DND-41 (cell line): ENCODE results near the gene GLTPD2.

Experiments
- ATAC-seq: fragments of 200-7000 bp; cut with Tn5 transposase; 3 replicates; pipeline ENCODE4 v1.9.1; 2021; ENCODE audit warnings: low read depth; ENCODE audit not compliant: insufficient read depth
- DNase-seq: peaks from one replicate; pipeline ENCODE4 v3.0.0-alpha.2; 2020
- H2AFZ ChIP-seq: 2 replicates; pipeline ENCODE4 v1.6.0; 2012; ENCODE audit warnings: low read depth, low read length
- H3K27ac ChIP-seq: 2 replicates; pipeline ENCODE4 v1.5.1; 2012; ENCODE audit warnings: low read length, inconsistent platforms
- H3K27me3 ChIP-seq: fragments of 200-600 bp; sonication (generic); 2 replicates; pipeline ENCODE4 v1.6.0; 2012; ENCODE audit warnings: low read length, mild to moderate bottlenecking, inconsistent platforms; ENCODE audit not compliant: insufficient read depth, poor library complexity
- H3K36me3 ChIP-seq: 2 replicates; pipeline ENCODE4 v1.5.1; 2012; ENCODE audit warnings: low read length, inconsistent platforms; ENCODE audit not compliant: insufficient read depth
- H3K4me1 ChIP-seq: 2 replicates; pipeline ENCODE4 v1.5.1; 2012; ENCODE audit warnings: mild to moderate bottlenecking, low read length; ENCODE audit not compliant: insufficient read depth
- H3K4me2 ChIP-seq: 2 replicates; pipeline ENCODE4 v1.6.0; 2012; ENCODE audit warnings: mild to moderate bottlenecking, moderate library complexity, low read length, inconsistent platforms; ENCODE audit not compliant: insufficient read depth
- H3K4me3 ChIP-seq, 2 experiments: fragments of 200-600 bp in 1 of 2; shearing (Covaris generic) in 1 of 2; 2 replicates each; pipeline ENCODE4 v1.5.1; 2012 to 2016; ENCODE audit warnings: inconsistent platforms in 2 of 2, low read length in 2 of 2, mild to moderate bottlenecking in 2 of 2, low read depth in 1 of 2, moderate library complexity in 1 of 2
- H3K79me2 ChIP-seq: 2 replicates; pipeline ENCODE4 v1.6.0; 2012; ENCODE audit warnings: low read length, inconsistent platforms; ENCODE audit not compliant: insufficient read depth
- H3K9ac ChIP-seq: 2 replicates; pipeline ENCODE4 v1.6.0; 2012; ENCODE audit warnings: low read depth, mild to moderate bottlenecking, inconsistent platforms, low read length, moderate library complexity
- H3K9me3 ChIP-seq: 2 replicates; pipeline ENCODE4 v1.5.1; 2012; ENCODE audit warnings: low read length, moderate library complexity, mild to moderate bottlenecking, inconsistent platforms; ENCODE audit not compliant: insufficient read depth, severe bottlenecking
- H4K20me1 ChIP-seq: 2 replicates; pipeline ENCODE4 v1.6.0; 2012; ENCODE audit warnings: low read length; ENCODE audit not compliant: insufficient read depth
- EZH2 ChIP-seq: IDR thresholded peaks from 3 replicates; pipeline ENCODE4 v1.6.1; 2012; ENCODE audit warnings: borderline replicate concordance, low read depth, mild to moderate bottlenecking, moderate library complexity, low read length, inconsistent platforms; ENCODE audit not compliant: severe bottlenecking
- TF ChIP-seq, protein P1 (sequence below): IDR thresholded peaks from 2 replicates; pipeline ENCODE4 v1.5.1; 2012; ENCODE audit warnings: borderline replicate concordance, low read length, moderate library complexity, mild to moderate bottlenecking; ENCODE audit not compliant: poor library complexity, severe bottlenecking; ENCODE audit errors: extremely low read depth

Gene GLTPD2

DNA sequence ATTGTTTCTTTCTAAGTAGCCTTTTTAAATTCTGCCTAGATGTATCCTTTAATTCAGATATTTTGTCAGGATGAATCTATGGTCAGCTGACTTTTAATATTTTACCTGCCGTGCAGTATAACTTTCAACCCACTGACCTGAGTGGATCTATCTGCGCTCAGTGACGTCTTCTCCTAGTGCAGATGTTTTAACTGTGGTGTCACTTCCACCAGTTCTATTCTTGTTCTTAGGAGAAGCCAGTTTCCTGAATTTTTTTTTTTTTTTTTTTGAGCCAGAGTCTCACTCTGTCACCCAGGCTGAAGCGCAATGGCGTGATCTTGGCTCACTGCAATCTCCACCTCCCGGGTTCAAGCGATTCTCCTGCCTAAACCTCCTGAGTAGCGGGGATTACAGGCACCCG is 22.0 kb upstream of the GLTPD2 start:
- H3K4me1 ChIP-seq, result no peaks in the 10 kb centered on the region
- no peaks in the 10 kb centered on the region for H3K36me3 ChIP-seq
- H3K9ac ChIP-seq, result no peak overlapping the region
- H3K4me2 ChIP-seq, result no peak overlapping the region
- H3K27me3 ChIP-seq, result no peaks in the 10 kb centered on the region
- no peak for TF ChIP-seq EZH2
- TF ChIP-seq, protein P1, sequence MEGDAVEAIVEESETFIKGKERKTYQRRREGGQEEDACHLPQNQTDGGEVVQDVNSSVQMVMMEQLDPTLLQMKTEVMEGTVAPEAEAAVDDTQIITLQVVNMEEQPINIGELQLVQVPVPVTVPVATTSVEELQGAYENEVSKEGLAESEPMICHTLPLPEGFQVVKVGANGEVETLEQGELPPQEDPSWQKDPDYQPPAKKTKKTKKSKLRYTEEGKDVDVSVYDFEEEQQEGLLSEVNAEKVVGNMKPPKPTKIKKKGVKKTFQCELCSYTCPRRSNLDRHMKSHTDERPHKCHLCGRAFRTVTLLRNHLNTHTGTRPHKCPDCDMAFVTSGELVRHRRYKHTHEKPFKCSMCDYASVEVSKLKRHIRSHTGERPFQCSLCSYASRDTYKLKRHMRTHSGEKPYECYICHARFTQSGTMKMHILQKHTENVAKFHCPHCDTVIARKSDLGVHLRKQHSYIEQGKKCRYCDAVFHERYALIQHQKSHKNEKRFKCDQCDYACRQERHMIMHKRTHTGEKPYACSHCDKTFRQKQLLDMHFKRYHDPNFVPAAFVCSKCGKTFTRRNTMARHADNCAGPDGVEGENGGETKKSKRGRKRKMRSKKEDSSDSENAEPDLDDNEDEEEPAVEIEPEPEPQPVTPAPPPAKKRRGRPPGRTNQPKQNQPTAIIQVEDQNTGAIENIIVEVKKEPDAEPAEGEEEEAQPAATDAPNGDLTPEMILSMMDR, result no peak
- ATAC-seq, result no peak
- H3K4me3 ChIP-seq, result no peak overlapping the region
- no peak overlapping the region for H2AFZ ChIP-seq
- H3K9me3 ChIP-seq, result no peaks in the 10 kb centered on the region
- no peak for DNase-seq
- H3K79me2 ChIP-seq, result no peaks in the 10 kb centered on the region
- H4K20me1 ChIP-seq, result no peaks in the 10 kb centered on the region
- no peak overlapping the region for H3K27ac ChIP-seq

DNA sequence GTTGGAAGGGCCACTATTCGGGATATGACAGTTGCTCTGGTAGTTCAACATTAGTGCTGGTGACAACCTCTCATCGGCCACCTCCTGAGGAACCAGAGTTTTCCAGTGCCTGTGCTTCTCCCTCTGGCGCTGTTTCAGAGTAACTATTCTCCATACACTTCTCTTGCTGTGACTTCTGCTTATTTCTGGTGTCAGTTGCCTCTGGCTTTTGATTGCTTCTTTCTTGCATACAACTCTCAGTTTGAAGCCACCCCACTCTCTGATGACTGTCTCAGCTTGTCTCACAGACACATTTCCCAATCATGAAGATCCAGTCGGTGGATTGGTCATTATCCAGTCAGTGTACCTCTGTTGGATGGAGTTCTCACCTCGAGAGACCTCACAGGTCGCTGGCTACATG is 20.5 kb upstream of the GLTPD2 start:
- Histone ChIP-seq H3K9me3 (no peaks in the 10 kb centered on the region), H4K20me1 (no peaks in the 10 kb centered on the region), H3K9ac (no peak overlapping the region), H3K27ac (no peak overlapping the region), H3K4me2 (no peak overlapping the region), H3K36me3 (no peaks in the 10 kb centered on the region), H2AFZ (no peak overlapping the region), H3K4me3 (no peak overlapping the region), H3K79me2 (no peaks in the 10 kb centered on the region), H3K27me3 (peaks cover 2% of the 10 kb centered on the region), H3K4me1 (no peaks in the 10 kb centered on the region)
- DNase-seq, result no peak
- ATAC-seq, result no peak
- TF ChIP-seq EZH2, result no peak
- TF ChIP-seq, protein P1, result no peak

DNA sequence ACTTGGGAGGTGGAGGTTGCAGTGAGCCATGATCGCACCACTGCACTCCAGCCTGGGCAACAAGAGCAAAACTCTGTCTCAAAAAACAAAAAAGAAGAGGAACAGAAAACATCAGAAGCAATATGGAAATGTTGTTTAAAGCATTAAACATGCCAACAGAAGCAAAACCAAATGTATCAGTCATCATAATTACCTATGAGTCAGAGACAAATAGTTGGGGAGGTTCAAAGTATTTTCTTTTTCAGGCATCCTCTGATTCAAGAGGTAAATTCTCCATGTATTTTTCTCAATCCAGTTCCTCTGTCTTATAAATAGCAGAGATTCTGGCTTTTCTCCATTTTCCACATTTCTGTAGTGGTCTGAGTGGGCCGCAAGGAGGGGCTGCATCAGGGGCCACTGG is 19.1 kb upstream of the GLTPD2 start:
- Histone ChIP-seq H3K4me3 (no peak overlapping the region), H3K79me2 (no peaks in the 10 kb centered on the region), H3K9ac (no peak overlapping the region), H3K36me3 (no peaks in the 10 kb centered on the region), H3K4me1 (no peaks in the 10 kb centered on the region), H3K27me3 (peaks cover 5% of the 10 kb centered on the region), H3K9me3 (no peaks in the 10 kb centered on the region), H2AFZ (no peak overlapping the region), H3K4me2 (no peak overlapping the region), H3K27ac (no peak overlapping the region), H4K20me1 (no peaks in the 10 kb centered on the region)
- DNase-seq (no peak), ATAC-seq (no peak)
- no peak for TF ChIP-seq EZH2
- TF ChIP-seq, protein P1, result no peak
